ENCODE data around the gene DARS1. TPM values are rescaled to one million over a fixed set of nuclear protein-coding genes. Genes with fewer than 3 reads are reported as not detected.

The DARS1 gene
- polyA plus RNA-seq, 6 donors from 2014 or later = 143 to 226 (median 172) TPM

DNA sequence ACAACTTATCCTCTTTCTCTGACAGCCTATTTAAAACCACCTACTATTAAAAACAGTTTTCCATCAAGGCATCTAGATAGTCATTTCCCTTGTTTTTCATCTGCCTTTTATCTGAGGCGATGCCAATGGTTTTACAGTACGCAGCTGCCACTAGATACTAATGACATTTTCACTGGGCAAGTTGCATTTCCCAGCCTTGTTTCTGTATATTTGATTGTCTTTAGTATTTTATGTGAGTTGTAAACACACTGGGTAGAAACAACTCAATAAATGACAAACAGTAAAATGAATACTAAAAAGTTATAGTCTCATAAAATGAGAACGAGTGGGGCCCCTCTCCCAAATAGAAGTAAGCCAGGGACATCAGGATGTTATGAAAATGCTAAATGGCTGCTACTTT, 8.9 kb upstream of the DARS1 start:
- Mint-ChIP-seq H3K4me1 (peaks cover 23 to 33% (median 24%) of the 10 kb centered on the region in 3 donors), H3K9me3 (no peaks in the 10 kb centered on the region), H3K36me3 (no peaks in the 10 kb centered on the region), H3K27ac (peak overlapping the region in 2 of 6 donors; percentile 20 to 46), H3K4me3 (no peak overlapping the region), H3K27me3 (no peaks in the 10 kb centered on the region)
- ATAC-seq (ENCODE audit: low read depth in 2 of 2) (no peak), DNase-seq (no peak)

- no peak overlapping the region for H3K27ac Mint-ChIP-seq
- no peaks in the 10 kb centered on the region for H3K36me3 Mint-ChIP-seq
- DNase-seq (no peak), ATAC-seq (ENCODE audit: low read depth in 2 of 2) (no peak)
- peaks cover 14 to 24% (median 16%) of the 10 kb centered on the region in 3 donors for H3K4me1 Mint-ChIP-seq
- H3K9me3 Mint-ChIP-seq = no peaks in the 10 kb centered on the region
- no peak overlapping the region for H3K4me3 Mint-ChIP-seq
- no peaks in the 10 kb centered on the region for H3K27me3 Mint-ChIP-seq
These were observed 8.0 kb upstream of the DARS1 start for GRCh38 chr2:135993421-135993820.

GRCh38 chr2:135991861-135992260, 6.4 kb upstream of the DARS1 start:
- H3K36me3 Mint-ChIP-seq = no peaks in the 10 kb centered on the region
- H3K4me3 Mint-ChIP-seq = no peak overlapping the region
- peaks cover 0 to 12% (median 3%) of the 10 kb centered on the region in 3 donors for H3K4me1 Mint-ChIP-seq
- no peaks in the 10 kb centered on the region for H3K27me3 Mint-ChIP-seq
- H3K9me3 Mint-ChIP-seq = no peaks in the 10 kb centered on the region
- no peak for DNase-seq
- H3K27ac Mint-ChIP-seq = no peak overlapping the region
- ATAC-seq (ENCODE audit: low read depth in 2 of 2) = no peak

- DNase-seq = no peak
- Mint-ChIP-seq H3K36me3 (peaks cover 0 to 3% of the 10 kb centered on the region in 2 donors), H3K4me3 (peak overlapping the region in 2 of 8 donors; percentile 44 to 100), H3K9me3 (no peaks in the 10 kb centered on the region), H3K4me1 (peaks cover 8 to 32% (median 27%) of the 10 kb centered on the region in 3 donors), H3K27me3 (no peaks in the 10 kb centered on the region), H3K27ac (no peak overlapping the region)
- no peak for ATAC-seq (ENCODE audit: low read depth in 2 of 2)
These were observed 2.0 kb upstream of the DARS1 start for GRCh38 chr2:135987441-135987840.

GRCh38 chr2:135986507-135986906, 1.1 kb upstream of the DARS1 start:
- peak overlapping the region; percentile 95 to 100 (median 97) for H3K4me3 Mint-ChIP-seq

GRCh38 chr2:135985826-135986393, 484 bp upstream of the DARS1 start:
- DNase-seq = no peak

More at GRCh38 chr2:135986507-135986906, 1.1 kb upstream of the DARS1 start:
- ATAC-seq (ENCODE audit: low read depth in 2 of 2) (no peak), DNase-seq (no peak)
- Mint-ChIP-seq H3K27ac (peak overlapping the region; percentile 98 to 99 (median 98)), H3K36me3 (peaks cover 0 to 10% of the 10 kb centered on the region in 2 donors), H3K4me1 (peaks cover 8 to 41% (median 32%) of the 10 kb centered on the region in 3 donors), H3K9me3 (no peaks in the 10 kb centered on the region), H3K27me3 (no peaks in the 10 kb centered on the region)

GRCh38 chr2:135984199-135985017, 1.0 kb downstream of the DARS1 start:
- H3K4me1 Mint-ChIP-seq = peaks cover 25 to 62% (median 51%) of the 10 kb centered on the region in 3 donors
- no peak for DNase-seq
- peak; percentile 3 to 8 for ATAC-seq (ENCODE audit: low read depth in 2 of 2)
- H3K4me3 Mint-ChIP-seq = peak overlapping the region; percentile 95 to 100 (median 97)
- peaks cover 0 to 10% of the 10 kb centered on the region in 2 donors for H3K36me3 Mint-ChIP-seq
- peak overlapping the region; percentile 86 to 99 (median 98) for H3K27ac Mint-ChIP-seq
- no peaks in the 10 kb centered on the region for H3K27me3 Mint-ChIP-seq
- no peaks in the 10 kb centered on the region for H3K9me3 Mint-ChIP-seq

More at GRCh38 chr2:135985826-135986393, 484 bp upstream of the DARS1 start:
- H3K4me1 Mint-ChIP-seq = peaks cover 12 to 47% (median 36%) of the 10 kb centered on the region in 3 donors
- peak; percentile 66 for ATAC-seq (ENCODE audit: low read depth in 2 of 2)
- peak overlapping the region; percentile 95 to 100 (median 97) for H3K4me3 Mint-ChIP-seq
- peaks cover 0 to 10% of the 10 kb centered on the region in 2 donors for H3K36me3 Mint-ChIP-seq
- no peaks in the 10 kb centered on the region for H3K9me3 Mint-ChIP-seq
- peak overlapping the region; percentile 98 to 99 (median 98) for H3K27ac Mint-ChIP-seq
- H3K27me3 Mint-ChIP-seq = no peaks in the 10 kb centered on the region

- Mint-ChIP-seq H3K4me1 (peaks cover 32 to 56% (median 53%) of the 10 kb centered on the region in 3 donors), H3K4me3 (peak overlapping the region in 6 of 8 donors; percentile 36 to 67 (median 45)), H3K36me3 (peaks cover 12 to 25% of the 10 kb centered on the region in 2 donors), H3K9me3 (no peaks in the 10 kb centered on the region), H3K27me3 (no peaks in the 10 kb centered on the region), H3K27ac (peak overlapping the region; percentile 6 to 86 (median 70))
- peak; percentile 25 to 27 for ATAC-seq (ENCODE audit: low read depth in 2 of 2)
- peak; percentile 47 for DNase-seq
These were observed 4.9 kb downstream of the DARS1 start for GRCh38 chr2:135980434-135981079.

GRCh38 chr2:135975702-135976101, 9.7 kb downstream of the DARS1 start:
- H3K27ac Mint-ChIP-seq = no peak overlapping the region

GRCh38 chr2:135974036-135974435, 11.4 kb downstream of the DARS1 start:
- H3K9me3 Mint-ChIP-seq = no peaks in the 10 kb centered on the region
- no peak for ATAC-seq (ENCODE audit: low read depth in 2 of 2)
- peaks cover 32 to 48% (median 45%) of the 10 kb centered on the region in 3 donors for H3K4me1 Mint-ChIP-seq
- DNase-seq = no peak
- no peaks in the 10 kb centered on the region for H3K27me3 Mint-ChIP-seq
- H3K36me3 Mint-ChIP-seq = peaks cover 45 to 46% of the 10 kb centered on the region in 2 donors
- no peak overlapping the region for H3K4me3 Mint-ChIP-seq
- H3K27ac Mint-ChIP-seq = peak overlapping the region in 1 of 6 donors; percentile 53

More at GRCh38 chr2:135975702-135976101, 9.7 kb downstream of the DARS1 start:
- Mint-ChIP-seq H3K4me1 (peaks cover 39 to 57% (median 53%) of the 10 kb centered on the region in 3 donors), H3K9me3 (no peaks in the 10 kb centered on the region), H3K36me3 (peaks cover 39 to 41% of the 10 kb centered on the region in 2 donors), H3K4me3 (peak overlapping the region in 2 of 8 donors; percentile 21 to 74), H3K27me3 (no peaks in the 10 kb centered on the region)
- ATAC-seq (ENCODE audit: low read depth in 2 of 2) (no peak), DNase-seq (no peak)

DNA sequence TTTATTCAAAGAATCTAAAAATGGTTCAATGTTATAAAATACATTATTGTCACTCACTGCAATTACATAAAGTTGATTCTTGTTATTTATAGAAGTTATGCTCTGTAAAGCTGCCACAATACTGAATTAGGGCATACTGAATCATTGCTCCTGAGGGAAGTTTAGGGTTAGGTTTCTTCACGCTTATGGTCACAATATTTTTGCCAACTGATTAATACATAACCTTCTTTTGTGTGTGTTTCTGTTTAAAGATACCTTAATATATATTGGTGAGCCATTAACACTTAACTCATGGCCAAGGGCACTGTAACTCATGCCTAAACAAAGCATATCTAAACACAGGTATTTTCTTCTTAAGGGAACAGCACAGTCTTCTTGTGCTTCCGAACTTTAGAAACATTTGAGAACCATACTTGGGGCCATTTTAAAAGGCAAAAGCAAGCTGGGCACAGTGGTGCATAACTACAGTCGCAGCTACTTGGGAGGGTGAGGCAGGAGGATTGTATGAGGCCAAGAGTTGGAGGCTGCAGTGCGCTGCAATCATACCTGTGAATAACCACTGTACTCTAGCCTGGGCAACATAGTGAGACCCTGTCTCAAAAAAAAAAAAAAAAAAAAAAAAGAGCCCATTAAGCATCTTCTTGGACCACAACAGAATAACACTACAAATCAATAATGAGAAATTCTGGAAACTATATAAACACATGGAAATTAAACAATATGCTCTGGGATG, 15.6 kb downstream of the DARS1 start:
- Mint-ChIP-seq H3K4me1 (peaks cover 30 to 46% (median 44%) of the 10 kb centered on the region in 3 donors), H3K27ac (peak overlapping the region in 1 of 6 donors; percentile 32), H3K27me3 (no peaks in the 10 kb centered on the region), H3K9me3 (no peaks in the 10 kb centered on the region), H3K36me3 (peaks cover 33 to 35% of the 10 kb centered on the region in 2 donors), H3K4me3 (no peak overlapping the region)
- ATAC-seq (ENCODE audit: low read depth in 2 of 2) (no peak), DNase-seq (no peak)

DNA sequence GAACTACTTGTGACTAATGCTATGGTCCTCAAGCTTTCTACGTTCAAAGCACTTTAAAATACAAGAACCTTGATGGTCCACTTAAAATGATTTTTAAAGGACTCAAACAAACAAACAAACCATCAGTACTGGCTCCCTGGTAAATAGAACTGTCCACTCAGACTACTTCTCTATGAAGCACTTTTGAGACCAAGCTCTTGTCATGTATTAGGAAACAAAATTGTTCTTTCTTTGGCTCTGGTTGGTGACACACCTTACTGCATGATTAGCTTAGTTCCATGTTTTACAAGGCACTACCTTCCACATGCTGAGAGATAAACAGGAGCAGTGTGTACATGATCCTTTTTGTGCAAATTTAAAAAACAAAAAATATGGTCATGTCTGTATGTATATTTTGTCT, 19.7 kb downstream of the DARS1 start:
- Mint-ChIP-seq H3K27me3 (no peaks in the 10 kb centered on the region), H3K4me3 (no peak overlapping the region), H3K4me1 (peaks cover 24 to 38% (median 27%) of the 10 kb centered on the region in 3 donors), H3K36me3 (peaks cover 5 to 11% of the 10 kb centered on the region in 2 donors), H3K27ac (peak overlapping the region in 1 of 6 donors; percentile 15), H3K9me3 (no peaks in the 10 kb centered on the region)
- no peak for DNase-seq
- no peak for ATAC-seq (ENCODE audit: low read depth in 2 of 2)

Measured in naive B cell (primary cell).